NCI-H82 (cell line): ENCODE results near the gene TRIM46.
A peak's percentile ranks its signal among the peaks of the same experiment; 100 is the strongest.
"Not testable (repeated sequence)": the region's sequence is repeated elsewhere in the genome, so short reads cannot be mapped to it uniquely, and the experiment has no call there.

Experiments used
- DNase-seq: peaks from one replicate; lab custom pipeline; 2025; lab: John Stamatoyannopoulos, UW

TRIM46 gene

DNA sequence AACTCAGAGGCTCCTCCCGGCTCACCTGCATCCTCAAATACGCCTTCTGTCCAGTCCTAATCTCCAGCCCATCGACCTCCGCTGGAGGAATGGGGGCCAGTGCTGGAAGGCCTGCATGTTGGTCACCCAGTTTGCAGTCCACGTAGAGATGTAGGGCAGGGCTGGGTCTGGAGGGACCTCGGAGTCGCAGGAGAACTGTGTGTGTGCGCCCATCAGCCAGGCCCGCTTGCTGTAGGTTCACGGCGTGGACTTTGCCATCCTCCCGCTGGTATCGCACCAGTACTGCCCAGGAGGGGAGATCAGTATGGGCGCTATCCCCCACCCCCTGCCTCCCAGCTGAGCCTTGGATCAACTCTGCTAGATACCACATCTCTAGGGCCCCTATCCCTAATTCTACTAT lies 31.4 kb downstream of the TRIM46 start:
- no peak for DNase-seq

DNA sequence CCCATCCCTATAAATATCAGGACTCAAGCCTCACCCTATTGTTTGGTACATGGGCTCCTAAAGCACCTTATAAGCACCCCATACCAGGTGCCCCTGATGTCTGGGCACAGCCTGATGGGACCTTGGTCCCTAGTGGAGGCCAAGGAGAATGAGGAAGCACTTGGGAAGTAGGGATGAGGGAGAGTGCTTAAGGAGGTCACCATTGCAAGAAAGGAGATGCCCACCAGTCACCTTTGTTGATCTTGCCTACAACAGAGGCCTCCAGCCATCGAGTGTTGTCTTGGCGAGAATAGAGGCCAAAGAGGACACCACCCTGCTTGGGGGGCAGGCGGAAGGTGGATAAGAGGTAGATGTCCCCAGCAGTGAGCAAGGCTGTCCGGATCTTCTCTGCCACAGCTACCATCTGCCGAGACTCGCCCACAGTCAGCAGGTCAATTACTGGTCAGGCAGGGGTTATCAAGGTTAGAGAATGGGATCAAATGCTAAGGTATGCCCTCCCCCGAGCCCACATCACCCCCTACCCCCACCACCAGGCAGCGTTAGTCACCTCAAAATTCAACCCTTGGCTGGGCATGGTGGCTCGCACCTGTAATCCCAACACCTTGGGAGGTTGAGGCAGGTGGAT lies 32.4 kb downstream of the TRIM46 start:
- no peak for DNase-seq

DNA sequence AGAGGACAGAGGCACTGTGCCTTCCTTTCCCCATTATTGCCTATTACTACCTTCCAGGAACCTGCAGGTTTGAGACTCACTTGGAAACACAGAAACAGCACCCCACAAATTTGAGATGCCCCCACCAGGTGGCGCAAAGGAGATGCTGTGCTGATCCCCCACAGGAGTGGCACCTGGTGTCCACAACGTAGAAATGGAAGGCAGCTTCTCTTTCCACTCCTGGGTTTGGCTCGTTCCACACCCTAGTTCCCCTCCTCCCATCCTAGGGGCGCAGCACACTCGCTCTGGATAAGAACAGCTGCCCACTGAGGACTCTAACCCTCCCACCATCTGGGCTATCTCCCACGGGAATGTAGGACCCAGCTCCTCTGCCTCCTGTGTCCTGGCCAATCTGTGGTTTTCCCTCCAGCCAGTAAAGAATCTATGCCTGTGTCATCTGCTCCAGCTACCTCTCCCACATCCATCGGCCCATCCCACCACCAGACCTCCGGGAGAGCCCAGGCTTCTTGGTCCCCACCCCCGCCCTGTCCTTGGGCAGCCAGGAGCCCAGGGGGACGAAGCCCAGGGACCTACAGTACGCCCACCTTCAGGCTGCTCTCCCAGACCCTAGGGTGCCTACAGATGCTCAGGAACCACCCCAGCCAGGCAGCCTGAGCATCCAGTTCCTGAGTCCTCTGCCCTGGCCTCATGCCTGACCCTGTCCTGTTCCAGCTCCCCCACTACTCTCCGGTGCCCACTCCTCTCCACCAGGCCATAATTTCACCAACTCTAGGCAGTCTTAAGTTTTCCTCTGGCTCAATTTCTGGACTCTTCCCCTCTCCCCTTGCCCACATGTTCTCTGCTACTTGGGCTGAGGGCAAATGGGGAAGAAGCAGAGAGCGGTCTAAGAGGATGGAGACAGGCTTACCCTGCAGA lies 33.5 kb downstream of the TRIM46 start:
- DNase-seq, result peak; percentile 97

DNA sequence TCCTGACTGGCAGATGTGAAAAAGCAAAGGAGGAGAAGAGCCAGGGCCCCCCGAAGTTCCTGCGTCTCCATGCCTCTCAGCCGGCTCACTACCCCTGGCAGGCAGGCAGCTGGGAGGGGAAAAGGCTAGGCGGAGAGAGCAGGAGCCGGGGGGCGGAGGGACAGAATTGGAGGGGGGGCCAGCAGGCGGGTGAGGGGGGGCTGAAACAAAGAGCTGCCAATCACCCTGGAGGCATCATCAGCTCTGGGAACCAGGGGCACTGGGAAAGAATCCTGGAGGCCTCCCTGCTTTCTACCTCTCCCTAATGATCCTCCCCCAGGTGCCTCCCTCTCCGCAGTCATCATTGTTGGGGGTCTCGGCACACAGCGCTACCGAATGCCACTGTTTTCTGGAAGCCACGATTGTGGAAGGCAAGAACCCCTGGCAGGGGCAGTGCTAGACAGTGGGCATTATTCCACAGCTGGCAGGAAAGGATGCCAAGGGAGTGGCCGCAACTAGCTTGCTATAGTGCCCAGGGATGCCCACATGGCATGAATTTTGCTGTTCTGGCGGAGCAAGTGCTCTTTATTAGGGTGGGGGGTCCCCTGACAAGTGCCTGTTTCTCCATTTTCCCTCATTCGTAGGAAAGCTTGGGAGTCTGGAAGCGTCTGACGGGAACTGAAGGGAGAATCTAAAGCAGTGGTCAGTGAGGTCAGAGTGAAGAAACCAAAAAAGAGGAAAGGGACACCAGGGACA lies 34.3 kb downstream of the TRIM46 start, which contains the start of gene THBS3:
Gene THBS3, minus strand, starts transcription at position 92 of the 735 bp plus-strand sequence. Its CDS starts 21 bp downstream, at position 71.
- DNase-seq, result peak; percentile 92

DNA sequence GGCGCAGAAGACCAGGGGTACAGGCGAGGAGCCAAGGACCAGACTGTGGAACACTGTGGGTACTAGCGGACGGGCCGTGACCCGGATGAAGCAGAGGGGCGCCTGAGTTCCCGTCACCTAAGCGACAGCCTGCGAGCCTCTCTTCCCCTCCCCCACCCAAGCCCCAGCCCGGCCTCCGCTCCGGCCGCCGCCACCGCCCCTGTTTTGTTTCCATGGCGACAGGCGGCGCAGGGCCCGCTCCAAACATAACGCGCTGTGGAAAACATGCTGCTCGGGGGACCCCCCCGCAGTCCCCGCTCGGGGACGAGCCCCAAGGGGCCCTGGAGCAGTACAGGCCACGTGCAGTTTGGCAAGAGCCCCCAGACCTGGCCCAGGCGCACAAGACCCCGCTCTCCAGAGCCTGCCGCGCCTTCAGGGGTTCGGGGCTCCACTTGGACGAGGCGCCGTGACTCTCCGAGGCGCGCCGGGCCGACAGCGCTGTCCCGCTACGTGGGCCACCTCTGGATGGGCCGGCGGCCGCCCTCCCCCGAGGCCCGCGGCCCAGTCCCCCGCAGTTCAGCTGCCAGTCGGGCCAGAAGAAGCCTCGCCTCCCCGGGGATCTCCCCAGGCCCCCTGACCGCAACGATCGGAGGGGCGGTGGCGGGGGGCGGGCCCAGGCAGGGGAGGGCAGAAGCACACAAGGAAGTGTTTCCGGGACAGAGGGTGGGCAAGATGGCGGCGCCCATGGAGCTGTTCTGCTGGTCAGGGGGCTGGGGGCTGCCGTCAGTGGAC lies 35.1 kb downstream of the TRIM46 start, which contains the start of gene MTX1:
Gene MTX1, plus strand, starts transcription at position 155 of the 771 bp plus-strand sequence. Its CDS starts 110 bp downstream, at position 265.
- DNase-seq, result peak; percentile 94

DNA sequence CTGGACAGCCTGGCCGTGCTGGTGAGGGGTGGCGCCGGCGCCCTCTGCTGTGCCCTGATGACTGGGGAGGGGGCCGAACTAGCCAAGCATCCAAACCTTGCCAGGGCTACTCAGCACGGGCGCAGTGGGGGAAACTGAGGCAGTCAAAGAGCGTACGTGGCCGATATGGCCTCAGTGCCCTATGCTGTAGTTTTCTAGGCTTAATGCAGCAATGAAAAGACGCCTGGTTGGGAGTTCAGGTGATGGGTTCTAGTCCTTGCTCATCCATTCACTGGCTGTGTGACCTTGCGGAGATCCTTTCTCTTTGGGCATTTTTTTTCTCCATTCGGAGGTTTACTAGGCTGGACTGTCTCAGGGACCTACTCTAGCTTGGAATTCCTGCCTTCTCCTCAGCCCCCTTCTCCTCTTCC lies 35.7 kb downstream of the TRIM46 start:
- DNase-seq, result no peak

DNA sequence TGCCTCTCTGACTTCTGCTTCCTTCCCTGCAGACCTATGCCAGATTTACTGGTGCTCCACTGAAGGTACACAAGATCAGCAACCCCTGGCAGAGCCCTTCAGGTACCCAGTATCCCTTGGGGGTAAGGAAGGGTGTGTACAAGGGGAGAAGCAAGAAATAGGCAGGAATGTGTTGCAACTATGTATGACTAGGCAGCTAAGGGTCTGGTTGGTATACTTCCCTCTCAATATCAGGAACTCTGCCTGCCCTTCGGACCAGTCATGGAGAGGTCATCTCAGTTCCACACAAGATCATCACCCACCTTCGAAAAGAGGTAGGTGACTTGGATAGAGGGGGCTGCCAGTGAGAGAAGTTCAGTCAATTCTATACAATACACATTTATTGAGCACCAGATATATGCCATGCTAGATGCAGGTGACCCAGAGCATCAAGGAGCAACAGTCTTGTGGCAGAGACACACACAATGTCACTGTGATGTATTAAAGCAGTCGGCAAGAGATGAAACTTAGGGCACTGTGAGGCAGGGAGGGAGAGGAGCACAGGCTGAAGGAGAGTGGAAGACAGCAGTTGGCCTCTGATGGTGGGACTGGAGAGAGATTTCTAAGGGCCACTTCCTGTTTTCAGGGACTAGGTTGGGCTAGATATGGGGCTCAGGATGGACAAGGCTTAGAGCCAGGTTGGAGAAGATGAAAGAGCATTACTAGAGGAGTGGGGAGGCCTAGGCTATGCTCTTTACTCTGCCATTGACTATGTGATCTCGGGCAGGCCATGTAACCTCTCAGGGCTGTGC lies 36.9 kb downstream of the TRIM46 start:
- DNase-seq, result no peak

DNA sequence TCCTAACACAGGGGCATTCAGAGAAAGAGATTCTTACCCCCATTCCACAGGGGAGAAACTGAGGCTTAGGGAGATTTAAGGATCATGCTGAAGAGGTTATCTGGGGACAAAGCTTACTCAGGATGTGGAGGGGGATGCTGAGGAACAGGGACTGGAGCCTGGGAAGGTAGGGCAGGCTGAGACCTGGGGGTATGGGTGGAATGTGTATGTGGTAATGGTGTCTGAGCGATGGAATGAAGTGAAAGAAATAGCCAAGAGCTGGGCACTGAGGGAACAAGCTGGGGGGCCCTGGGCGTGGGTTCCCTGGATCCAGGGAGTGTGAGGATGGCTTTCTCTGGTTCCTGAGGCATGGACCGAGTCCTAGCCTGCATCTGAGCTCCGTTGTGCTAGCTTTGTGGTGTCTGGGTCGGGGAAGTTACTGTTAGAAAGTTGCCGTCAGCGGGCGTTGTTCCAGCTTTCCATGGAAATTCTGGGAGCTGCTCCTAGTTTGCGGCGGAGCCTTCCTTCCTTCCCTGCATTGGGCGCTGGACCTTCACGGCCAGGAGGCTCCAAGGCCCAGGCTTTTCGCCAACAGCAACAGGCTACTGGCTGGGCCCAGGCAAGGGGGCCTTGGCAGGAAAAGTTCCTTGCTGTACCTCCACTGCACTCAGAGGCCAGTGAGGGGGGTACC lies 37.9 kb downstream of the TRIM46 start:
- DNase-seq, result not testable (repeated sequence)

DNA sequence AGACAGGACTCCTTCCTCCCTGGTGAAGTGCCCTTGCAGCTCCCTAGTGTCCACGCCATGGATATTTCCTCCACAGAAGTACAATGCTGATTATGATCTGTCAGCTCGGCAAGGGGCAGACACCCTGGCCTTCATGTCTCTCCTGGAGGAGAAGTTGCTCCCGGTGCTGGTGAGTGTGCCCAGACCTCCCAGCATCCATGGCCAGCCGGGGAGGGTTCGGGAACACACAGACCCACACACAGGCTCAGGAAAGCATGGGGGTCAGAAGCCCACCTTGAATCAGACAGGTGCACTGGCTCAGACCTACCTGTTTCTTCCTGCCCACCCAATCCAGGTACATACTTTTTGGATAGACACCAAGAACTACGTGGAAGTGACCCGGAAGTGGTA lies 38.4 kb downstream of the TRIM46 start:
- DNase-seq, result not testable (repeated sequence)

DNA sequence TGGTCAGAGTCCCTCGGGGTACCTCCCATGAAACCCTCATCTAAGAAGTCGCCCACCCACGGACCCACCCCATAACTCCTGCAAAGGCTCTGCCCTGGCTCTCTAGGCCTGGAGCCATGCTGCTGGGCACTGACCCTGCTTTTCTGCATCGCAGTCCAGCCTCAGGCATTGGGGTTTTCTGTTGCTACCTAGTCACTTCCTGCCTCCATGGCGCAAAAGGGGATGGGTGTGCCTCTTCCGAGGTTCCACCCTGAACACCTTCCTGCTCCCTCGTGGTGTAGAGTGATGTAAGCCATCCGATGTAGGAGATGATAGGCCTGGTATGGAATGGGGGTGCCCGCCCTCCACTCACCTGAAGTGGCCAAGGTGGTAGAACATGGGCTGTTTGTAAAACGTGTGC lies 41.1 kb downstream of the TRIM46 start:
- not testable (repeated sequence) for DNase-seq

DNA sequence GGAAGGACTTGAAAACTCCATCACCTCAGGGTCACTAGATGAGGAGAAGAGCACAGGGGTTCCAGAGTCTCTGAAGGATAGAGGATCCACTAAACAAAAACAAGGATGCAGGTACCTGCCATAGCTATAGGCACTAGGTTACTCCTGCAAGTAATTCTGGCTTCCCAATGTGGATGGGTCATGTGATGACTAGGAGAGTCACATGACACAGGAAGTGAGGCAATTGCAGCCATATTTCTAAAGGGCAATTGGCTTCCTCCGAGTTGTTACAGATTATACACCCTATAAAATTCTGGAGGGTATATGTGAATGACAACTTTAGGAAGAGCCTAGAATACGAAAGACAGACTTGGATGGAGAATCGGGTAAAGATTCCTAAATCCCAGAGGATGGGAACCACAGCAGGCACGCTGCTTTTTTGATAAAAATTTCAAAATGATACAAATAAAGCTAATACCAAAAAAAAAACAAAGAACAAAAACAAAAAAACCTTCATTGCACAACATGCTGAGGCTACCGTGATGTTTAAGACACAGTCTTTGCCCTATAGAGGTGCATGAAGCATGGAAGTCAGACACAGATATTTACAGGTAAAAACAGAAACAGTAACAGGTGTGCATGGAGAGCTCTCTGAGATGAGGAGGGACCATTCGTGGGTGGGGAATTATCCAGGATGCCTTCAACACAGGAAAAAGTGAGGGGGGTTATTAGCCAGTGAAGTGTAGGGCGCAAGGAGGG lies 45.4 kb downstream of the TRIM46 start:
- peak; percentile 89 for DNase-seq

DNA sequence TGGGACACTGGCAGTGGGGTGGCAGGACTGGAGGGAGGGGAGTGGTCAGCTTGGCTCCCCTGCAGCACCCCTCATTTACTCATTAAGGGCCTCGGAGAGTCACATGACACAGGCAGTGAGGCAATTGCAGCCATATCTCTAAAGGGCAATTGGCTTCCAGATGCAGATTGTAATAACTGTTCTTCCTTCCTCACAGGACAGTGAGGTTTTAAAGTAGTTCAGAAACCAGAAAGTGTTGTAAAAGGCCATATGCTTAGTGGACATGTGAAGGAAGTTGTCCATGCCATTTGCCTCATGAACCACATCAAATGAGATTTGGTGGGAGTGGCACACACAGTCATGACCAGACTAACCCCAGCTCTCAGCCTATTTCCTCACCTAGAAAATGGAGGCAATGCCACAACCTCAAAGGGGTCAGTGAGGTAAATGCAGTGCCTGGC lies 46.0 kb downstream of the TRIM46 start:
- peak; percentile 59 for DNase-seq

DNA sequence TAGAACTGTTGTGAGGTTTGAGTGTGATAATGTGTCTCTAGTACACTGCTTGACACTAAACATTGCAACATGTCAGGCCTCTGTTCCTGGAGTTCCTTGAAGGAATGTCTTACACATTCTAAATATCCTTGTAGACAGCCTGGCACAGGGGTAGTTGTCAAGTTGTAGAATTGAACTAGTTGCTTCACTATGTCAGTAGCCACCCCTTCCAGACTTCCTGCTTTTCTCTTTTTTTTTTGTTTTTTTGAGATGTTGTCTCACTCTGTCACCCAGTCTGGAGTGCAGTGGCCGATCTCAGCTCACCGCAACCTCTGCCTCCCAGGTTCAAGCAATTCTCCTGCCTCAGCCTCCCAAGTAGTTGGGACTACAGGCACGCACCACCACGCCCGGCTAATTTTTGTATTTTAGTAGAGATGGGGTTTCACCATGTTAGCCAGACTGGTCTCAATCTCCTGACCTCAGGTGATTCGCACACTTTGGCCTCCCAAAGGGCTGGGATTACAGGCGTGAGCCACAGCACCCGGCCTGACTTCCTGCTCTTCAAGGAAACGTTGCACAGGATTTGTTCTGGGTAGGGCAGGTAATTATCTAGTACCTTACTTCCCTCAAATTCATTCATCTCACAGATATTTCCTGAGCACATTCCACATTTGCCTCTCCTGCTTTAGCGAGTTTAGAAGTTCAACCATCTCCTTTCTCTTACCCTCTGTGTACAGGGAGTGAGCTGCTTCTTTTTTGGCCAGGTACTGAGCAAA lies 46.7 kb downstream of the TRIM46 start:
- DNase-seq, result not testable (repeated sequence)

DNA sequence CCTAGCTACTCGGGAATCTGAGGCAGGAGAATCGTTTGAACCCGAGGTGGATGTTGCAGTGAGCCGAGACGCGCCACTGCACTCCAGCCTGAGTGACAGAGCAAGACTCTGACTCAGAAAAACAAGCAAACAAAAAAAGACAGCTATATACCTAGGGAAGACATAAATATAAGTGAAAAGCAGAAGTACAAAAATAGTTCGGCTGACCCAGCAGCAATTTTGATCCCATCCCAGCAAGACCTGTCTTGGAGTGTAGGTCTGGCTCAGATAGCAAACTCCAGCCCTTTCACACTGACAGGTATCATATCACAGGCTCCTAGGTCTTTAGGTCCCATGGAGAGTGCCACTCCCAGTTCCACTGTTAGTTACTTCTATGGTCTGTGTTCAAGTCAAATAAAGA lies 49.4 kb downstream of the TRIM46 start:
- DNase-seq, result no peak

DNA sequence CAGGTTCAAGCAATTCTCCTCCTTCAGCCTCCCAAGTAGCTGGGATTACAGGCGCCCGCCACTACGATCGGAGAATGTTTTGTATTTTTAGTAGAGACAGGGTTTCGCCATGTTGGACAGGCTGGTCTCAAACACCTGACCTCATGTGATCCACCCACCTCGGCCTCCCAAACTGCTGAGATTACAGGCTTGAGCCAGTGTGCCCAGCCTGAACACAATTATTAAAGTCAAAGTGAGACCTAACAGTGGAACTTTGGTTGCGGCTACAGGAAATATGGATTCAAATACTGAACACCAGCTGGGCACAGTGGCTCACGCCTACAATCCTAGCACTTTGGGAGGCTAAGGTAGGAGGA lies 51.7 kb downstream of the TRIM46 start:
- not testable (repeated sequence) for DNase-seq

DNA sequence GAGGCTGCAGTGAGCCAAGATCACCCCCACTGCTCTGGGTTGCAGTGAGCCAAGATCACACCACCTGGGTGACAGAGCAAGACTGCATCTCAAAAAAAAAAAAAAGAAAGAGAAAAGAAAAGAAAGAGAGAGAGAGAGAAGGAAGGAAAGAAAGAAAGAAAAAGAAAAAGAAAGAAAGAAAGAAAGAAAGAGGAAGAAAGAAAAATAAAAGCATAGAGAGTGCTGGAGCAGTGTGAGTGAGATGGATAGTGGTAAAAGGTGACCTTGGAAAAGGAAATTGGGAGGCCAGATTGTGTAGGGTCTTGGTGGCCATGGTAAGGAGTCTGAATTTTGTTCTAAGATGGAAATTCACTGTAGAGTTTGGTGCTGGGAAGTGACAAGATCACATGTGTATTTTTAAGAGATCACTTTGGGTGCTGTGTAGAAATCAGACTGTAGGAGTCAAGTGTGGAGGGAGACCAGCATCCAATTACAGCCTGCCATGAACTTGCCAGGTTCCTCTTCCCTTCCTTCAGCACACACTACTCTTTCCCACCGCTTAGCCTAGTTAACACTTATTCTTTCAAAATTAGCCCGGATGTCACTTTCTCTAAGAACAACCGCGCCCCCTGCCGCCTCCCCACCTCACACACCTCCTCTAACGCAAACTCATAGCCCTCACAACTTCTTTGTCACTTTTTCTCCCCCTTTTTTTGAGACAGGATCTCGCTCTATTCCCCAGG lies 52.7 kb downstream of the TRIM46 start:
- peak; percentile 92 for DNase-seq

DNA sequence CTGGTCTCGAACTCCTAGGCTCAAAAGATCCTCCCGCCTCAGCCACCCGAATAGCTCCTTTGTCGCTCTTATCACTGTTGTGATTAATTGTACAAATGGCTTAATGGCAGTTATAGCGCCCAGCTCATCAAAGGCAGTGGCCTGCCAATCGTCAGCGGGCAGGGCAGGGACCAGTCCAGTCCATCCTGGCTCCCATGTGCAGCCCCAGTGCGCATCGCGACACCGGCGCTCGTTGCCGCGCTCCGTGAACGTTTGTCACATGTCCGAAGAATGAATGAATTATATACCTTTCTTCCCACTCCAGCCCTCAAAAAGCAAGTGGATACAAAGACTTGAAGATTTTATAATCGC lies 53.2 kb downstream of the TRIM46 start:
- DNase-seq, result peak; percentile 86
